OCI-LY1 (cell line): ENCODE results near the gene CPSF7.

Source experiments
- H2AFZ ChIP-seq: fragments of 200-600 bp; sonication (generic), shearing (Covaris generic); 2 replicates; pipeline ENCODE4 v1.6.0; 2014; ENCODE audit warnings: antibody characterized with exemption, mild to moderate bottlenecking, low read length
- H3F3A ChIP-seq: fragments of 200-600 bp; sonication (generic), shearing (Covaris generic); 2 replicates; pipeline ENCODE4 v1.6.0; 2014; ENCODE audit warnings: mild to moderate bottlenecking, antibody characterized with exemption, low read length, moderate library complexity; ENCODE audit not compliant: insufficient read depth
- H3K27ac ChIP-seq: fragments of 200-600 bp; sonication (generic); 2 replicates; pipeline ENCODE4 v1.5.1; 2014; ENCODE audit warnings: low read length, mixed run types, mild to moderate bottlenecking, low read depth; ENCODE audit not compliant: poor library complexity, severe bottlenecking
- H3K27me3 ChIP-seq: fragments of 200-600 bp; sonication (generic); 2 replicates; pipeline ENCODE4 v1.6.0; 2014; ENCODE audit warnings: antibody characterized with exemption, mild to moderate bottlenecking, low read length, moderate library complexity; ENCODE audit not compliant: insufficient read depth
- H3K36me3 ChIP-seq: fragments of 200-600 bp; sonication (generic); 2 replicates; pipeline ENCODE4 v1.6.1; 2014; ENCODE audit warnings: mild to moderate bottlenecking, antibody characterized with exemption, low read length, moderate library complexity, mixed read lengths; ENCODE audit not compliant: insufficient read depth
- H3K4me1 ChIP-seq: fragments of 200-600 bp; sonication (generic); 2 replicates; pipeline ENCODE4 v1.5.1; 2014; ENCODE audit warnings: mild to moderate bottlenecking, low read length, moderate library complexity; ENCODE audit not compliant: insufficient read depth, severe bottlenecking
- H3K4me2 ChIP-seq: fragments of 200-600 bp; sonication (generic), shearing (Covaris generic); 2 replicates; pipeline ENCODE4 v1.6.1; 2014; ENCODE audit warnings: low read length
- H3K4me3 ChIP-seq: fragments of 200-600 bp; sonication (generic); 2 replicates; pipeline ENCODE4 v1.5.1; 2014; ENCODE audit warnings: low read length, low read depth, mild to moderate bottlenecking, mixed read lengths; ENCODE audit not compliant: poor library complexity, severe bottlenecking
- H3K79me2 ChIP-seq: fragments of 200-600 bp; shearing (Covaris generic); 2 replicates; pipeline ENCODE4 v1.6.1; 2016; ENCODE audit warnings: mixed run types, low read length, mixed read lengths; ENCODE audit not compliant: insufficient read depth
- H3K9ac ChIP-seq: fragments of 200-600 bp; sonication (generic), shearing (Covaris generic); 2 replicates; pipeline ENCODE4 v1.6.1; 2014; ENCODE audit warnings: mild to moderate bottlenecking, low read length, mixed read lengths
- H3K9me2 ChIP-seq: fragments of 200-600 bp; sonication (generic), shearing (Covaris generic); 2 replicates; pipeline ENCODE4 v1.6.1; 2014; ENCODE audit warnings: low read depth, mild to moderate bottlenecking, low read length, mixed read lengths
- H3K9me3 ChIP-seq: fragments of 200-600 bp; shearing (Covaris generic); 2 replicates; pipeline ENCODE4 v1.6.1; 2014; ENCODE audit warnings: low read length, mixed read lengths
- H4K20me1 ChIP-seq: fragments of 200-600 bp; sonication (generic), shearing (Covaris generic); 2 replicates; pipeline ENCODE4 v1.6.0; 2016; ENCODE audit warnings: mild to moderate bottlenecking, low read length; ENCODE audit not compliant: insufficient read depth
- EZH2 ChIP-seq: fragments of 200-600 bp; sonication (generic), shearing (Covaris generic); IDR thresholded peaks from 2 replicates; pipeline ENCODE4 v1.8.0; 2017; ENCODE audit warnings: borderline replicate concordance, mixed run types, mild to moderate bottlenecking, antibody characterized with exemption, low read length, moderate library complexity, mixed read lengths
- TF ChIP-seq, protein P1 (sequence below): fragments of 200-600 bp; sonication (generic), shearing (Covaris generic); IDR thresholded peaks from 2 replicates; pipeline ENCODE4 v1.5.1; 2017; ENCODE audit warnings: mild to moderate bottlenecking, antibody characterized with exemption, low read length, moderate library complexity, mixed read lengths

Gene CPSF7

DNA sequence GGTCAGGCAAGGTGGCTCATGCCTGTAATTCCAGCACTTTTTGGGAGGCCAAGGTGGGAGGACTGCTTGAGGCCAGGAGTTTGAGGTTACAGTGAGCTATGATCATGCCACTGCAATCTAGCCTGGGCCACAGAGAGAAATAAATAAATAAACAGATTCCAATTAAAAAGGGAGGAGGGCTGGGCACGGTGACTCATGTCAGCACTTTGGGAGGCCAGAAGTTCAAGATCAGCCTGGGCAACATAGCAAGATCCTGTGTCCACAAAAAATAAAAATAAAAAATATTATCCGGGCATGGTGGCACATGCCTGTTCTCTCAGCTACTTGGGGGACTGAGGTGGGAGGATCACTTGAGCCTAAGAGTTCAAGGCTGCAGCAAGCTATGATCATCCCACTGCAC lies 75.6 kb downstream of the CPSF7 start:
- no peak for TF ChIP-seq EZH2
- TF ChIP-seq, protein P1, sequence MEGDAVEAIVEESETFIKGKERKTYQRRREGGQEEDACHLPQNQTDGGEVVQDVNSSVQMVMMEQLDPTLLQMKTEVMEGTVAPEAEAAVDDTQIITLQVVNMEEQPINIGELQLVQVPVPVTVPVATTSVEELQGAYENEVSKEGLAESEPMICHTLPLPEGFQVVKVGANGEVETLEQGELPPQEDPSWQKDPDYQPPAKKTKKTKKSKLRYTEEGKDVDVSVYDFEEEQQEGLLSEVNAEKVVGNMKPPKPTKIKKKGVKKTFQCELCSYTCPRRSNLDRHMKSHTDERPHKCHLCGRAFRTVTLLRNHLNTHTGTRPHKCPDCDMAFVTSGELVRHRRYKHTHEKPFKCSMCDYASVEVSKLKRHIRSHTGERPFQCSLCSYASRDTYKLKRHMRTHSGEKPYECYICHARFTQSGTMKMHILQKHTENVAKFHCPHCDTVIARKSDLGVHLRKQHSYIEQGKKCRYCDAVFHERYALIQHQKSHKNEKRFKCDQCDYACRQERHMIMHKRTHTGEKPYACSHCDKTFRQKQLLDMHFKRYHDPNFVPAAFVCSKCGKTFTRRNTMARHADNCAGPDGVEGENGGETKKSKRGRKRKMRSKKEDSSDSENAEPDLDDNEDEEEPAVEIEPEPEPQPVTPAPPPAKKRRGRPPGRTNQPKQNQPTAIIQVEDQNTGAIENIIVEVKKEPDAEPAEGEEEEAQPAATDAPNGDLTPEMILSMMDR = no peak
- H3K9me3 ChIP-seq = no peaks in the 10 kb centered on the region
- peak overlapping the region; percentile 60 for H3K4me3 ChIP-seq
- no peaks in the 10 kb centered on the region for H3K27me3 ChIP-seq
- peaks cover 58% of the 10 kb centered on the region for H3K4me1 ChIP-seq
- no peak overlapping the region for H2AFZ ChIP-seq
- peaks cover 10% of the 10 kb centered on the region for H3F3A ChIP-seq
- peak overlapping the region; percentile 5; the same call in 1 of the 2 replicates for H3K9ac ChIP-seq
- no peaks in the 10 kb centered on the region for H4K20me1 ChIP-seq
- H3K36me3 ChIP-seq = peaks cover 63% of the 10 kb centered on the region
- H3K79me2 ChIP-seq = no peaks in the 10 kb centered on the region
- H3K27ac ChIP-seq = peak overlapping the region; percentile 99
- peak overlapping the region; percentile 37; the same call in 1 of the 2 replicates for H3K4me2 ChIP-seq
- no peaks in the 10 kb centered on the region for H3K9me2 ChIP-seq

DNA sequence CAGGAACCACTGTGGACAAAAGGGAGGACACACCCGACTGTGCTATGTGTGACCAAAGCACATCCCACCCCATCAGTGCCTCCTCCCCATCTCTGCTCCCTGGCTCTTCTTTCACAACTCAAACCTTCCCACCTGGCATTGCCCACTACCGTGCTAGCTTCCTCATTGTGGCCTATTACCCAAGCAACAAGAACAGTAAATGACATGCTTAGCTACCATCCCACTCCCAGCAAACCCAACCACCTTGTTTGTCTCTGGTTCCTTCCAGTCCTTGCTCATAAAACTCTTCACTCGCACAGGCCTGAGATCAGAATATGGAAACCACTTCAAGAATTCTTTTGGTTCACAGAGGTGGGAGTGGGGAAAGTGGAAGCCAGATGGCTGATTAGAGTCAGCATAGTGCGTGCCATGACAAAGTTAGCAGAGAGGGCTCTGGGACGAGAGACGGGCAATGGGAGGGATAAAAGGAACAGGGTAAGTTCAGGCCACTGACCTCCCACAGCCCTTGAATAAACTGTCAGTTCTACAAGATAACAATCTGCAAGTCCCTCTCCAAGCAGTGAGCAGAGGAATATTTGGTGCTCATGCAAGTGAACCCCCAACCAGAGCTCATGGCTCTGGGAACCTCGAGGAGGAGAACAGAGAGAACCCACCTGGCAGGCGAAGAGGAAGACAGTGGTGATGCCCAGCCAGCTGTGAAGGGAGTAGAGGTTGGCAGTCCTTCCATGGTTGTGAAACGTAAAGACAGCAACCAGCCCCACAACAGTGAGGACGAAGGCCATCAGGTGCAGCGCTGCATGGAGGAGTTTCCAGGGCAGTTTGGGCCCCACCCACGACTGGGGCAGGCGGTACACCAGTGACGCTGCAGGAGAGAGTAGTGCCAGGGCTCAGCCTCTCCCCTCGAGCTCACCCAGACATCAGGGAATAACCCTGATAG lies 76.4 kb downstream of the CPSF7 start:
- H3K27ac ChIP-seq = peak overlapping the region; percentile 99
- H3K9me3 ChIP-seq = no peaks in the 10 kb centered on the region
- peak overlapping the region; percentile 37; the same call in 1 of the 2 replicates for H3K4me2 ChIP-seq
- H3K27me3 ChIP-seq = no peaks in the 10 kb centered on the region
- peaks cover 50% of the 10 kb centered on the region for H3K4me1 ChIP-seq
- H3K9me2 ChIP-seq = no peaks in the 10 kb centered on the region
- peak overlapping the region; percentile 5; the same call in 1 of the 2 replicates for H3K9ac ChIP-seq
- H3F3A ChIP-seq = peaks cover 9% of the 10 kb centered on the region
- H3K4me3 ChIP-seq = peak overlapping the region; percentile 60
- H3K79me2 ChIP-seq = no peaks in the 10 kb centered on the region
- TF ChIP-seq, protein P1 = no peak
- no peak for TF ChIP-seq EZH2
- H2AFZ ChIP-seq = no peak overlapping the region
- no peaks in the 10 kb centered on the region for H4K20me1 ChIP-seq
- H3K36me3 ChIP-seq = peaks cover 71% of the 10 kb centered on the region
